ENCODE measurements around the gene CRAMP1.

Gene CRAMP1

GRCh38 chr16:1673424-1674151, 61.4 kb downstream of the CRAMP1 start:
- no peak for DNase-seq (ENCODE audit: extremely low read depth, low read depth)
- TF ChIP-seq CTCF (IDR thresholded peaks at IDR 0.05; ENCODE audit: low read depth, low read length): no peak

DNA sequence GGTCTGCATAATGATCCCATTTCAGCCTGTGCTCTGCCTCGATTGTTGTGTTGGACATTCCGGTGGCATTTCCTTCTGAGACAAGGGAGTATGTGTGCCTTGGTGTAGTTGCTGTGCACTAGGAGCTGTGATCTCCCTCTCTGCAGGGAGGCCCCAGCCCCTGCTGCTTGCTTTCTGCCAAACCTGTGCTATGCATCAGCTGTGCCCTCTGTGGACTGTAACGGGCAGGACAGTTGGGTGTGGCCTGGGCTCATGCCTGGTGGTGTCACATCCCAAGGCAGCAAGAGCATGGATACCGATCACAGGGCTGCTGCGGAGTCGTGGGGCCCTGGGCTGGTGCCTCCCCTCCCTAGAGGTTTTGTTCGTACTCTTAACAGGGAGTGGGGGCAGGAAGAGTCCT, 62.1 kb downstream of the CRAMP1 start:
- DNase-seq (ENCODE audit: extremely low read depth, low read depth): no peak
- no peak for TF ChIP-seq CTCF (IDR thresholded peaks at IDR 0.05; ENCODE audit: low read depth, low read length)

DNA sequence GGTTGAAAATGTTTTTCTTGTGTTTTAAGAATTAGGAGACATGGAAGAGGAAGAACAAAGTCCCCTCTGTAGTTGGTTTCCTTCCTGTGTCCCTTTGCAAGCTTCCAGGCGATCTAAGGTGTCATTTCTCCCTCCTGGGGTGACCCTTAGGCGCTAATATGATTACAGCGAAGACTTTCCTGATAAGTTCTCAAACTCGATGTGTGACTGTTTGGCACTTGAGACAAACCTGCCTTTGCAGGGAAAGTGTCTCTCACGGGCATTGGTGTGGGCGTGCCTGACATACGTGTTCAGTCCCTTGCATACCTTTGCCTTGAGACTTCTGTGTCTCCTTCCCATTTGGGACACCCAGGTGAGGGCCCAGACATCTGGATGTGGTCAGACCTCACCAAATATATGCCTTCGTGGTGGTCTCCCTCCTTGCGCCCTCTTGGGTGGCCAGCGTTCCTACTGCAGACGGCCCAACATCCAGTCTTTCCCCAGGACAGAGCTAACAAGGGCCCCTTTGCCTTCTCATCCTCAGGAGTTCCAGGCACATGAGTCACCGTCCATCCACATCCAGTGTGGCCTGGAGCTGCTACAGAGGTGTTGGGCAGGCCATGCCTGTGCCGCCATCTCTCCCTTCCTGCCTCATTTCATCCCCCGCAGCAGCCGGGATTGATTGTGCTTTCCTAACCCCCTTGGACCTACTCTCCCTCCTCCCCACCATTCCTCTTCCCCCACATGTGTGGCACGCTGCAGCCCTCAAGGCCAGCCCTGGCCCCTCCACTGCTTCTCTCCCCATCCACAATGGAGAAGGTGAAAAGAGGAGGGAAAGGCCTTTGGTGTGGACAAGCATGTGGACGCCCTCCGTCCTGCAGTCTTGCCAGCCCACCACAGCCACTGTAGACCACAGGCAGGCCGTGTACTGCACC, 62.8 kb downstream of the CRAMP1 start:
- DNase-seq (ENCODE audit: extremely low read depth, low read depth): no peak
- no peak for TF ChIP-seq CTCF (IDR thresholded peaks at IDR 0.05; ENCODE audit: low read depth, low read length)

GRCh38 chr16:1676661-1677060, 64.5 kb downstream of the CRAMP1 start:
- DNase-seq (ENCODE audit: extremely low read depth, low read depth): no peak
- TF ChIP-seq CTCF (IDR thresholded peaks at IDR 0.05; ENCODE audit: low read depth, low read length): no peak

- no peak for TF ChIP-seq CTCF (IDR thresholded peaks at IDR 0.05; ENCODE audit: low read depth, low read length)
- DNase-seq (ENCODE audit: extremely low read depth, low read depth): no peak
These were observed 65.2 kb downstream of the CRAMP1 start for GRCh38 chr16:1677339-1677738.

DNA sequence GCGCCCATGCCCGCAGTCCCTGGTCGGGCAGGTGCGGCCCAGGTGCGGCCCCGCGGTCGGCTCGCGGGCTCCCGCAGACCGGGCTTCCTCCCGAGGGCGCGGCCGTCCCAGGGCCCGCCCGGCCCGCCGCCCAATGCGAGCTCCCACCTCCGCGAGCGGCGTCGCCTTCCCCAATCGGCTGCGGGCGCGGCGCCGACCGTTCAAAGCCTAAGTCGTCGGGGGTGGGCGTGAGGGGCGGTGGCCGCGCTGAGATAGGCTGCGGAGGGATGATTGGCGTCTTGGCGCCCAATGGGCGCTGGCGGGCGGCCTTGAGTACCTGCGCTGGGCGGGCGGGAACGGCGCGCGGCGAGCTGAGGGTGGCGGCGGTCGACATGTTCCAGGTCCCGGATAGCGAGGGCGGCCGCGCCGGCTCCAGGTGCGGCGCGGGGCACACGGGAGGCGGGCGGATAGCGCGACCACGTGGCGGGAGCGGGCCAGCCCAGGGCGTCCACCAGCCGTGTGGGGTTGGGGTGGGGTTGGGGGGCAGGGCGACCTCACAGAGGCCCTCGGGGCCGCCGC, 65.9 kb downstream of the CRAMP1 start, which contains the start of gene JPT2:
TSS of gene JPT2 (plus strand) at position 338 of the 558 bp plus-strand sequence. CDS start at position 372, 34 bp downstream.
- DNase-seq (ENCODE audit: extremely low read depth, low read depth): peak; percentile 89
- TF ChIP-seq CTCF (IDR thresholded peaks at IDR 0.05; ENCODE audit: low read depth, low read length): no peak

Data from AG09319 (cell line).